HuH-7 (cell line): Measurements from ENCODE around the gene SEPTIN5.

Experiments used
- DNase-seq: peaks from one replicate; pipeline ENCODE4 v3.0.0; 2011; ENCODE audit warnings: low spot score

The SEPTIN5 gene

GRCh38 chr22:19705181-19705934, 8.9 kb upstream of the SEPTIN5 start:
- no peak for DNase-seq

- no peak for DNase-seq
Observed at GRCh38 chr22:19706661-19707151, 7.6 kb upstream of the SEPTIN5 start.

GRCh38 chr22:19707347-19708290, 6.7 kb upstream of the SEPTIN5 start:
- no peak for DNase-seq

- DNase-seq, result no peak
Observed at GRCh38 chr22:19708321-19709011, 5.8 kb upstream of the SEPTIN5 start.

GRCh38 chr22:19709063-19709769, 5.1 kb upstream of the SEPTIN5 start:
- DNase-seq, result no peak

- DNase-seq, result no peak
Observed at GRCh38 chr22:19710020-19710768, 4.1 kb upstream of the SEPTIN5 start.

- no peak for DNase-seq
Observed at GRCh38 chr22:19710769-19711106, 3.6 kb upstream of the SEPTIN5 start.

- no peak for DNase-seq
Observed at GRCh38 chr22:19713245-19713644, 1.1 kb upstream of the SEPTIN5 start.

DNA sequence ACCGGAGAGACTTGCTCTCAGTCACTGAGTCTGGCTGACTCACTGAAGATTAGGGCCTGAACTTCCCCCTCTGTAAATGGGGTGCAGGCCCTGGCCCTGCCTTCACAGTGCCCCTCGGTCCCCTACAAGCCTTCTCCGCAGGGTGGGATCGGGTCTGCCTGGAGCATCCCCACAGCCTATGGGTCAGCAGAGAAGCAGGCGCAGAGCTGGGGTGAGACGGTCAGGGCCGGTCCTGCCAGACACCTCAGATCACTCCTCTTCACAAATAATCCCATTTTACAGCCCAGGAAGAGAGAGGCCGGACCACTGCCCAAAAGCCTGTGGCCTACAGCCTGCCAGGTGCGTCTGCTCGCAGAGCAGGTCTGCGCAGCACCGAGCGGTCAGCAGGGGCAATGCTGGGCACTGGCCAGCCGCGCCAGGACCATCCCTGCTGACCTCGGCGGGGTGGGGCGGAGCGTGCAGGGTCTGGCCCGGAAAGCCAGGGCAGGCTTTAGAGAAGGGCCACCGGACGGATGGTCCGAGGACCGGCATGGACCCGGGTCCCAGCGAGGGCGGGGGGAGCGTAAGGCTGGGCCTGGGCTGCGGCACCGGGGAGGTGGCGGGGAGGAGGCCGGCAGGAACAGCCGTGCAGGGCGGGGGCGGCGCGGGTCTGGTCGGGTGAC, 522 bp upstream of the SEPTIN5 start:
- DNase-seq, result peak; percentile 55

- no peak for DNase-seq
Observed at GRCh38 chr22:19715188-19715930, 1.1 kb downstream of the SEPTIN5 start.

DNA sequence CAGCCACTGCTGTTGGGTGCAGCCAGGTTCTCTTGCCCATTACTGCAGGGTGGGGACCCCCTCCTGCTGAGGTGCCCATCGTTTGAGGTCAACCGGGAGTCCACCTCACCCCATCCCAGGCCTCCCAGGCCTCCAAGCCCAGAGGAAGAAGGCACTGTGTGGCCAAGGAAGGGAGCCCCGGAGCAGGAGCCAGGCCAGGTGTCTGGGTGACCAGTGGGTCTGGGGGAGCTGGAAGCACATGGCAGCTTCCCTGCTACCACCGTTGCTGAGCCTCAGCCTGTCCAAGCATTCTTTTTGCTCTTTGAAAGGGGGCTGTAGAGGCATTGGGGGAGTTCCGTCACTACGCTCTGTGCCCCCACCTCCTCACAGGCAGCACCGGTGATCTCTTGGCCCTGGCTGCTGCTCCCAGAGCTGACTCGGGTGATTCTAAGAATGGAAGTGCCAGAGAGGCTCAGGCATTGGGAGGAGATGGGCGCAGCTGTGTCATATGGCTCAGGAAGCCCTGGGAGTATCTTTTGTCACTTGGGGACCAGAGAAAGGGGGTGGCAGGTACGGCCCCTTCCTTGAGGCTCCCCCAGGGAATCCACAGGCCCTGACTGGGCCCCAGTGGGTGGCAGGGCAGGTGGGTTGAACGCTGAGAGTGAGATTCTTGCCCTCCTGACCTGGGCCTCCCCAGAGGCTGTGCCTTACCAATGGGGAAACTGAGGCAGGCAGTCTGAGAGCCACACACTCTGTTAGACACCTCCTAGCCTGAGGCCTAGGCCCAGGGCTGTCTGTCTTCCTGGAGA, 1.9 kb downstream of the SEPTIN5 start:
- no peak for DNase-seq

DNA sequence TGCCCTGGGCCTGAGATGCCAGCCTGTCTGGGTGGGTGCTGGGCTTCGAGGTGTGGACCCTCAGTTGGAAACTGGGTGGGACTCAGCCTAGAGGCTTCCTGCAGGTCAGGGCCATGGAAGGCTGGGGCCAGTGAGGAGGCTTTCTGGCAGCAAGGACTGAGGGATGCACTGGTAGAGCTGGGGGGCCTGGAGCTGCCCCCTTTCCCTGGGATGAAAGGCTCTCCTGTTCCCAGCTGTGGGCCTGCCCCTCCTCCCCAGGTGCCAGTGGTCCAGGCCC, 2.5 kb downstream of the SEPTIN5 start:
- DNase-seq, result no peak

DNA sequence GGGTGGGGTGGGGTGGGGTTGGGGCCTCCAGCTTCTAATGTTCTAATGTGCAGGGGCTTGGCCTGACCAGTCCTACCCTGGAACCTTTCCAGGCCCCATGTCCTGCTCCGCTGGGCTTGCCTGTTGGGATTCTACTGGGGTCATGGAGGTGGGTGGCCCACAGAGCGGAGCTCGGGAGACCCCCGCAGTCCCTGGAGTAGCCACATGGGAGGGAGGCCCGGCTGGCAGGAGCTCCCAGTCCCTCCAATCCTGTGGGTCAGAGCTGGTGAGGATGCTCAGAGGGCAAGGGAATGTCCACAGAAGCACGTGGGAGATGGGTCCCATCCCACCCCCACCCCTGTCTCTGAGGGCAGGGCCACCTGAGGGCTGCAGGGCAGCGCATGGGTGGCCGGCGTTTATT, 2.9 kb downstream of the SEPTIN5 start:
- DNase-seq, result no peak

DNA sequence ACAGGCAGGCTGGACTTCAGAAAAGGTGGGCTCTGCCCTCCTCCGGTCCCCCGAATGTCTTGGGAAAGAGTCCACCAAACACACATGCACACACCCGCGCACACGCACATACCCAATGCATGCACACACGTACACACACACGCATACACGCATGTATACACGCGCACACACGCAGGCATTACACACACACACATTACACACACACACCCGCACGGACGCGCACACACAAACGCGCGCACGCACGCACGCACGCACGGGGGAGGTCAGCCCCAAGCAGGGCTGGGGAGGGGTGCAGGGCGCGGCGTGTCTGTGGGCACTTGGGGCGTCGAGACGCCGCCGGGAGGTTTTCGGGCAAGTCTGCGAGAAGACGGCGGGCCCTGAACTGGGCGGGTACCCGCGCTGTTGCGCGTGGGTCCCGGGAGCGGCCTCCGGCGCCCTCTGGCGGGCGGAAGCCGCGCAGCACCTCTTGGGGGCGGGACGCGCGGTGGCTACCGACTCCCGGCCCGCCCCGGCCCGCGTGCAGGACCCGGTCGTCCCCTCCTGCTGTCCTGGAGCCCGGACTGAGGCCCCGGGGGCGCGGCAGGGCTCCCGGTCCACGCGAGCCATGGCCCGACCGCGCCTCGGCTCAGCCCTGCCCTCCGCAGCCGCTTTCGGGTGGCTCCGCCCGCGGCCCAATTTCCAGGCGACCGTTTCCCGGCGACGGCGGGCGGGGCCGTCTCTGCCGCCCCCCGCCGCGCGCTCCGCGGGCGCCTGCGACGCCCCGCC, 3.6 kb downstream of the SEPTIN5 start:
- DNase-seq, result peak; percentile 89

DNA sequence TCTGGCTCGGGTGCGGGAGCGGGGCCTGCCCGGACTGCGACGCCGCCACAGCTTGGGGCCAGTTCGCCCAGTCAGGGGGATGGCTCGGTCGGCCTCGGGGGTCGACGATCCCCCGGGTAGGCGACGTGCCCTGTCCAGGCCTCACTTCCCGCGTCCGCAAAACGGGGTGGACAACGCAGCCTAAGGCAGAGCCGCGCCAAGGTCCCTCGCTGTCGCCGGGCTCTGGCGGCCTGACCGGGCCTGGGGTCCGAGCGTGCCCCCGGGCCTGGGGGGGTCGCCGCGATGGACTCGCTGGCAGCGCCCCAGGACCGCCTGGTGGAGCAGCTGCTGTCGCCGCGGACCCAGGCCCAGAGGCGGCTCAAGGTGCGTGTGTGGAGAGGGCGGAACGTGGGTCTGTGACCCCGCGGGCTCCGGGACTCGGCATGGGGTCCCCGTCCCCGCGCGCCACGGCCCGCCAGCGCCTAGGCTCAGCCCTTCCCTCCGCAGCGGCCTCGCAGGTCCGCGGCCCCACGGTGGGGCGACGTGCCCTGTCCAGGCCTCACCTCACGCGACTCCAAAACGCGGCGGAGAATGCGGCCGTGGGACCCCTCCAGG, 4.2 kb downstream of the SEPTIN5 start:
- no peak for DNase-seq

- DNase-seq, result no peak
Observed at GRCh38 chr22:19719050-19719482, 4.8 kb downstream of the SEPTIN5 start.

DNA sequence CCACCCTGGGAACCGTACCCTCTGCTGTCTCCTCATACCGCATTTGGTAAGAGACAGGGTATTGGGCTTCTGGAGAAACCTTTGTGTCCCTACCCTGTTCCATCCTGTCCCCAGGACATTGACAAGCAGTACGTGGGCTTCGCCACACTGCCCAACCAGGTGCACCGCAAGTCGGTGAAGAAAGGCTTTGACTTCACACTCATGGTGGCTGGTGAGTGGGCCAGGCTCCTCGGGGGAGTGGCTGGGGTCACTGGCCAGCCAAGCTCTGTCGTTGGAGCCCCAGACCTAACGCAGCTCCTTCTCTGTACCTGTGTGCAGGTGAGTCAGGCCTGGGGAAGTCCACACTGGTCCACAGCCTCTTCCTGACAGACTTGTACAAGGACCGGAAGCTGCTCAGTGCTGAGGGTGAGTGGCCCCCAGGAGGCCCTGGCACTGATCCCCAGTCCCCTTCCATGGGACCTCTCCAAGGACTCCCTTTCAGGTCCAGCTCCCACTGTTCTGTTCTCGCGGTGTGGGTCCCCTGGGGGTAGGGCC, 5.3 kb downstream of the SEPTIN5 start:
- no peak for DNase-seq
